Measurements from ENCODE around the gene RYR2. TPM values are rescaled to one million over a fixed set of nuclear protein-coding genes. Genes with fewer than 3 reads are reported as not detected.

Gene RYR2
- total RNA-seq, 3 donors from 2014 or later, result 0.35 to 5.9 (median 0.94) TPM

DNA sequence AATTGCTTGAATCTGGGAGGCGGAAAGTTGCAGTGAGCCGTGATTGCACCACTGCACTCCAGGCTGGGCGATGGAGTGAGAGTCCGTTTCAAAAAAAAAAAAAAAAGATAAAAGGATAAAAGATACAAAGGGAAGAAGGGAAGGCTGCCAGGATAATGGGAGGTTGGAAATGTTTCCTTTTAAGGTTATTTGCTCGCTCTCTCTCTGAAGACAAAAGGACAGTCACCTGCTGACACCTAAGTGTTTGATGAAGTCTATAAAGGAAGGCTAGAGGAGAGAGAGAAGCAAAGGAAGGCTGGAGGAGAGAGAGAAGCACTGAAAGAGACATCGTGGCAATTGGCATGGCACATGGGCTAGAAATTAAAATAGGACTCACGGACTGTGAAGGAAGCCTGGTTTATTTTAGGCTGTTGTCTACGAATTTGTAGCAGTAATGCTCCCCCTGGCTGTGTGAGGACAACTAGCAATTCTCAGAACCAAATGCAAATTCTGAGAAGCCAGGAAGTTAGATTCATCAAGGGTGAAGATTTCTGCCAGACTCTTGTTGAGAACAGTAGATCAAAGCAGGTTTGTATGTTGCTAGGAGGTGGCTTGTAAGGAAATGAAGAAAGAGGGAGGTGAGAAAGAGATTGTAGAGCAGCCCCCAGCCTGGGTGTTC lies 694.5 kb downstream of the RYR2 start:
- DNase-seq (peak in 1 of 3 donors; percentile 11), ATAC-seq (peak; percentile 33)
- Histone ChIP-seq H3K4me1 (ENCODE audit: low read depth) (no peaks in the 10 kb centered on the region), H3K9me3 (no peaks in the 10 kb centered on the region), H3K4me3 (no peak overlapping the region), H3K36me3 (ENCODE audit: low read depth) (no peaks in the 10 kb centered on the region)
- intact Hi-C loops (cut with DNase I, micrococcal nuclease), result no loop called here
- TF ChIP-seq, protein P1, sequence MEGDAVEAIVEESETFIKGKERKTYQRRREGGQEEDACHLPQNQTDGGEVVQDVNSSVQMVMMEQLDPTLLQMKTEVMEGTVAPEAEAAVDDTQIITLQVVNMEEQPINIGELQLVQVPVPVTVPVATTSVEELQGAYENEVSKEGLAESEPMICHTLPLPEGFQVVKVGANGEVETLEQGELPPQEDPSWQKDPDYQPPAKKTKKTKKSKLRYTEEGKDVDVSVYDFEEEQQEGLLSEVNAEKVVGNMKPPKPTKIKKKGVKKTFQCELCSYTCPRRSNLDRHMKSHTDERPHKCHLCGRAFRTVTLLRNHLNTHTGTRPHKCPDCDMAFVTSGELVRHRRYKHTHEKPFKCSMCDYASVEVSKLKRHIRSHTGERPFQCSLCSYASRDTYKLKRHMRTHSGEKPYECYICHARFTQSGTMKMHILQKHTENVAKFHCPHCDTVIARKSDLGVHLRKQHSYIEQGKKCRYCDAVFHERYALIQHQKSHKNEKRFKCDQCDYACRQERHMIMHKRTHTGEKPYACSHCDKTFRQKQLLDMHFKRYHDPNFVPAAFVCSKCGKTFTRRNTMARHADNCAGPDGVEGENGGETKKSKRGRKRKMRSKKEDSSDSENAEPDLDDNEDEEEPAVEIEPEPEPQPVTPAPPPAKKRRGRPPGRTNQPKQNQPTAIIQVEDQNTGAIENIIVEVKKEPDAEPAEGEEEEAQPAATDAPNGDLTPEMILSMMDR (IDR thresholded peaks at IDR 0.05), result no peak

DNA sequence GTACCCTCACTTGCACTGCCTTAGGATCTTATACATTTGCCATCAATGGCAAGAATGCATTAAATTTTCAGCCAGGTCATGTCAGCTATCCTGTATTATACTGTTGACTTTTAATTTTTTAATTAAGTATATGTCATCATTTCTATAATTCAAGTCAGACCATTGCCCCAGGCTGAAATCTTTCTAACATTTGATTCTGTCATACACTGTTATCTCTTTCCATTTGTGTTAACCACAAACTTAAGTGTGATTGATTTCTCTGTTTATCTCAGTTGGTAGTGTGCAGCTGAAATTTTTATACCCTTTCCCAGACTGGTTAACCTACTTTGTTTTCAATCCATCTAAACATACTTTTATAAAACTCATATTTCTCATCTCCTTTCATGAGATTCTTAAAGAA lies 695.5 kb downstream of the RYR2 start:
- H3K4me3 ChIP-seq, result no peak overlapping the region
- H3K4me1 ChIP-seq (ENCODE audit: low read depth), result no peaks in the 10 kb centered on the region
- DNase-seq (no peak), ATAC-seq (no peak)
- H3K36me3 ChIP-seq (ENCODE audit: low read depth), result no peaks in the 10 kb centered on the region
- TF ChIP-seq, protein P1 (IDR thresholded peaks at IDR 0.05), result no peak
- intact Hi-C loops (cut with DNase I, micrococcal nuclease), result no loop called here
- H3K9me3 ChIP-seq, result no peaks in the 10 kb centered on the region

DNA sequence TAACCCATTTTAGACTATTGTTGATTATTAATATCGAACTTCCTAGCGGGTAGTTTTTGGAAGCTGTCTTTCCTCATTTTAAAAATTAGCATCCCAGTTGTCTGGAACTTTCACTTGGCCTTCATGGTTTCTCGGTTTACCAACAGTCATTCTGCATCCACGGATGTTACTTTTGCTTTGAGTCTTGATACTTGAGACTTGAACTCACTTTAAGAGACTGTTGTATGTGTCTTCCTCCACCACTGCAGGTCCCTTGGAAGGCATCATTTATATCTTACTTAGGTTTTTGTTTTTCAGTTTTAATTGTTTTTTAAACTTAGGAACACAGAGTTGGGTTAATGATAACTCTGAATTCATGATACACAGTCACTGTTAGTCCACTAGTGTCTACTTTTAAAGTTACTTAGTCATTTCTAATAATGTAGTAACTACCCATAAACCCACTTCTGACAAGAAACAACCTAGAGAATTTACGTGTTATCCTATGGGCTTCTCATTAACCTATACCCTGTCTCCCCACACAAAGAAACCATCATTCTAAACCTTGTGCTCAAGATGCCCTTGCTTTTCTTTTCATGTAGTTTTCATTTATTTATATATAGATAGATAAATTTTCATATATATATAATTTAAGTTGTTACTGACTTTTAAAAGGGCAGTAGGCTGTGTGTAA lies 696.1 kb downstream of the RYR2 start:
- intact Hi-C loops (cut with DNase I, micrococcal nuclease), result no loop called here
- H3K36me3 ChIP-seq (ENCODE audit: low read depth), result no peaks in the 10 kb centered on the region
- TF ChIP-seq, protein P1 (IDR thresholded peaks at IDR 0.05), result no peak
- H3K4me1 ChIP-seq (ENCODE audit: low read depth), result no peaks in the 10 kb centered on the region
- DNase-seq (no peak), ATAC-seq (no peak)
- no peak overlapping the region for H3K4me3 ChIP-seq
- no peaks in the 10 kb centered on the region for H3K9me3 ChIP-seq

DNA sequence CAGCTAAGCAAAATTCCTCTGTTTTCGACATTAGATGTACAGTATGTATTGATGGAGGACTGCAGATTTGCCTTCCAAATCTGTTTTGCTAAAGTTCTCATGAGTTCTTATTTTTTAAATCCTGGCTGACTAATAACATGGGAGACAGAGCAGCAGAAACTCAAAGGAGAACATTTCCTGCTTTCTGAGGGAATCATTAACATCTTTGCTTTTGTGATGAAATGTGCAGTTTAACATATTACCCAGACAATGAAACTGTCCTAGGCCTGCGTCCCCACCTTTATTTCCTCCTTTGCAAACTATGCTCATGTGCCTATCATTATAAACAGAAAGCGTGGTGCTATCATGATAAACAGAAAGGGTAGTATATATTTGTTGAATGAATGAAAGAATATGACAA lies 698.9 kb downstream of the RYR2 start:
- TF ChIP-seq, protein P1 (IDR thresholded peaks at IDR 0.05), result no peak
- no peaks in the 10 kb centered on the region for H3K36me3 ChIP-seq (ENCODE audit: low read depth)
- H3K4me3 ChIP-seq, result no peak overlapping the region
- DNase-seq (no peak), ATAC-seq (no peak)
- no peaks in the 10 kb centered on the region for H3K4me1 ChIP-seq (ENCODE audit: low read depth)
- no peaks in the 10 kb centered on the region for H3K9me3 ChIP-seq
- intact Hi-C loops (cut with DNase I, micrococcal nuclease), result no loop called here

DNA sequence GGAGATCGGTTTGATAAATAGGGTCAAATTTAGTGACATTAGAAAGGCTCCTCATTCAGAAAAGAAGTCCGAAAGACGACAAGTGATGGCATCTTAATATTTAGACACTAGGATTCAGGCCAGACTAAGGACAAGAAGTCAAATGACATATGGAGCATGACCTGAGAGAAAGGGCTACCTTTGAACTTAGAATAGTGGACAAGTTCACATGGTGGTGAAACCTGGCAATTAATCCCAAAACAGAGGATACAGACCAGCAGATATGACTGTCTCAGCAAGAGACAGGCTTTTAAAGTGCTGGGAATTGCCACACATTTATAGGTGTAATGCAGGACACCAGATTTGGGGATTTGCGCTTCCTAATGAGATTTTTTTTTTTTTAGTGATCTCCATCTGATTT lies 703.6 kb downstream of the RYR2 start:
- H3K4me1 ChIP-seq (ENCODE audit: low read depth), result no peaks in the 10 kb centered on the region
- intact Hi-C loops (cut with DNase I, micrococcal nuclease), result no loop called here
- ATAC-seq (no peak), DNase-seq (no peak)
- H3K9me3 ChIP-seq, result no peaks in the 10 kb centered on the region
- no peaks in the 10 kb centered on the region for H3K36me3 ChIP-seq (ENCODE audit: low read depth)
- TF ChIP-seq, protein P1 (IDR thresholded peaks at IDR 0.05), result no peak
- no peak overlapping the region for H3K4me3 ChIP-seq
